Kidney (tissue), 14 donors: Measurements from ENCODE around the gene ACKR3. TPM values are rescaled to one million over a fixed set of nuclear protein-coding genes. Genes with fewer than 3 reads are reported as not detected.

ENCODE experiments used
- DNase-seq, 5 donors: peaks; one replicate each; pipeline ENCODE4 v3.0.0-alpha.2; 2013 to 2020
- FAIRE-seq: peaks from 2 replicates; lab custom pipeline; 2012; peaks lifted over from hg19 to GRCh38; lab: Jason Lieb, UNC
- H3K27ac ChIP-seq, 2 donors: one replicate each; pipeline ENCODE4 v1.7.0; 2013; ENCODE audit warnings: low read depth in 2 of 2, low read length in 2 of 2, inconsistent platforms in 1 of 2
- H3K27me3 ChIP-seq: one replicate; pipeline ENCODE4 v1.7.1; 2013; ENCODE audit warnings: low read length, inconsistent platforms; ENCODE audit not compliant: control insufficient read depth, insufficient read depth
- H3K36me3 ChIP-seq, 3 donors: one replicate each; pipeline versions ENCODE4 v1.7.0 to v1.7.1; 2013; ENCODE audit warnings: low read length in 3 of 3, control low read depth in 1 of 3, inconsistent platforms in 1 of 3; ENCODE audit not compliant: insufficient read depth in 3 of 3, control insufficient read depth in 2 of 3
- H3K4me1 ChIP-seq, 3 donors: one replicate each; pipeline versions ENCODE4 v1.7.0 to v1.7.1; 2013; ENCODE audit warnings: low read length in 3 of 3, inconsistent platforms in 1 of 3, low read depth in 1 of 3; ENCODE audit not compliant: control insufficient read depth in 2 of 3, insufficient read depth in 2 of 3
- H3K4me3 ChIP-seq, 3 donors: one replicate each; pipeline versions ENCODE4 v1.7.0 to v1.8.1; 2013; ENCODE audit warnings: low read length in 3 of 3, control low read depth in 1 of 3, inconsistent platforms in 1 of 3
- H3K9ac ChIP-seq, 3 donors: one replicate each; pipeline versions ENCODE4 v1.7.0 to v1.7.1; 2013; ENCODE audit warnings: low read length in 3 of 3, control low read depth in 1 of 3, inconsistent platforms in 1 of 3
- H3K9me3 ChIP-seq, 3 donors: one replicate each; pipeline versions ENCODE4 v1.7.0 to v1.7.1; 2013; ENCODE audit warnings: low read length in 3 of 3, control low read depth in 1 of 3, inconsistent platforms in 1 of 3; ENCODE audit not compliant: control insufficient read depth in 2 of 3, insufficient read depth in 1 of 3
- intact Hi-C: fragments of 100-400 bp; cut with DNase I; formaldehyde crosslinking; loops from one replicate; pipeline ENCODE4 v1.11.1; 2022
- polyA plus RNA-seq: library from polyadenylated mRNA; stranded (reverse); fragments of 350-450 nt; fragmentation: Illumina TruSeq; extraction: RNeasy Lipid Tissue Mini Kit (QIAGEN cat#74804); gene quantifications from one replicate; pipeline ENCODE4 v1.2.3, GENCODE V29; 2014; ENCODE audit warnings: low read depth, low replicate concordance; ENCODE audit not compliant: insufficient read depth
- total RNA-seq: library from RNA; stranded (reverse); fragmentation: NEBNext Ultra II Directional; extraction: Animal tissue kit (Norgen Biotek cat#: 25700); gene quantifications from one replicate; pipeline ENCODE4 v1.2.1, GENCODE V29; 2021
- TF ChIP-seq, protein P1 (sequence below): IDR thresholded peaks from 3 replicates; pipeline ENCODE4 v1.5.1; 2012; ENCODE audit warnings: mild to moderate bottlenecking, moderate library complexity, borderline replicate concordance; ENCODE audit not compliant: insufficient read depth; ENCODE audit errors: extremely low read depth
- donor health status: control.
- donor health status: control.
- donor health status: control.
- donor health status: control.
- donor health status: control.
- donor health status: DM: yes; HTN: yes; CAD: no.
- donor health status: Normal renal cell carcinoma (clear cell type).

ACKR3 gene
- total and polyA plus RNA-seq, 2 donors from 2014 or later, result 6.9 to 8.7 TPM

DNA sequence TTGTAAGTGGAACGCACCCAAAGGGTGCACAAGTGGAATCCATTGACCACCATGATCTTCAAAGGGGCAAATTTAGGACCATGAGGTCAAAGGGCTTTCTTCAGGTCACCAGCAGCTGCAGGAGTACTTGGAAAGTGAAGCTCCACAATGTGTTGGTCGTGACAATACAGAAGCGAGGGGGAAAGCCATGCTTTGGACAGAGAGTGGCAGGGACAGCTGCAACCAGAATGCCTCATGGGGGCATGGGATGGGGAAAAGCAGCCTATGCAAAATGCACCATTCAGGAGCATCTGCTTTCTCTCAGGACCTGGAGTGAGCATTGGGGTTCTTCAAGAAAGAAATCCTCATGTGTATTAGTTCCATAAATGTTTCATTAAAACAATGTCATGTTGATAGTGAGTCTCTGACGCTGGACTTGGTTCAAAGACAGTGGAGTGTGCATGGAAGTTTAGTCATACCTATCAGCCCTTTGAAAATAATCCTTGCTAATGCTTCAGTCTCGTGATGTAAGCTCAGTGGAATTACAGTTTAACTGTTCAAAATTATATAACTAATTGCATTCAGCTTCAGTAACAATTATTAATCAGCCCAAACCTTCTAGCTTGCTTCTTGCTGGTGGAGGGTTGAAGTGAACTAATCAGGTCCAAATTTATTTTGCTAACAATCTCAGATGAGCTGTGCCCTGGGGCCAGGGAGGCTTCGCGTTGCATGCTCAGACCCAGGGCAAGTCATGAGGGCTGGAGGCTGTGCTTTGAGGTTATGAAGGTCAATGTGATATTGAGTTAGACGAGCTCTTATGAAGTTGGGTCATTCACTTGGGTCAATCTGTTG is 41.6 kb downstream of the ACKR3 start:
- Histone ChIP-seq H3K9me3 (no peaks in the 10 kb centered on the region), H3K9ac (no peak overlapping the region), H3K4me3 (no peak overlapping the region), H3K27ac (no peak overlapping the region), H3K27me3 (no peaks in the 10 kb centered on the region), H3K36me3 (no peaks in the 10 kb centered on the region), H3K4me1 (no peaks in the 10 kb centered on the region)
- FAIRE-seq (no peak), DNase-seq (no peak)
- intact Hi-C loops, result no loop called here
- TF ChIP-seq, protein P1, sequence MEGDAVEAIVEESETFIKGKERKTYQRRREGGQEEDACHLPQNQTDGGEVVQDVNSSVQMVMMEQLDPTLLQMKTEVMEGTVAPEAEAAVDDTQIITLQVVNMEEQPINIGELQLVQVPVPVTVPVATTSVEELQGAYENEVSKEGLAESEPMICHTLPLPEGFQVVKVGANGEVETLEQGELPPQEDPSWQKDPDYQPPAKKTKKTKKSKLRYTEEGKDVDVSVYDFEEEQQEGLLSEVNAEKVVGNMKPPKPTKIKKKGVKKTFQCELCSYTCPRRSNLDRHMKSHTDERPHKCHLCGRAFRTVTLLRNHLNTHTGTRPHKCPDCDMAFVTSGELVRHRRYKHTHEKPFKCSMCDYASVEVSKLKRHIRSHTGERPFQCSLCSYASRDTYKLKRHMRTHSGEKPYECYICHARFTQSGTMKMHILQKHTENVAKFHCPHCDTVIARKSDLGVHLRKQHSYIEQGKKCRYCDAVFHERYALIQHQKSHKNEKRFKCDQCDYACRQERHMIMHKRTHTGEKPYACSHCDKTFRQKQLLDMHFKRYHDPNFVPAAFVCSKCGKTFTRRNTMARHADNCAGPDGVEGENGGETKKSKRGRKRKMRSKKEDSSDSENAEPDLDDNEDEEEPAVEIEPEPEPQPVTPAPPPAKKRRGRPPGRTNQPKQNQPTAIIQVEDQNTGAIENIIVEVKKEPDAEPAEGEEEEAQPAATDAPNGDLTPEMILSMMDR, result no peak

DNA sequence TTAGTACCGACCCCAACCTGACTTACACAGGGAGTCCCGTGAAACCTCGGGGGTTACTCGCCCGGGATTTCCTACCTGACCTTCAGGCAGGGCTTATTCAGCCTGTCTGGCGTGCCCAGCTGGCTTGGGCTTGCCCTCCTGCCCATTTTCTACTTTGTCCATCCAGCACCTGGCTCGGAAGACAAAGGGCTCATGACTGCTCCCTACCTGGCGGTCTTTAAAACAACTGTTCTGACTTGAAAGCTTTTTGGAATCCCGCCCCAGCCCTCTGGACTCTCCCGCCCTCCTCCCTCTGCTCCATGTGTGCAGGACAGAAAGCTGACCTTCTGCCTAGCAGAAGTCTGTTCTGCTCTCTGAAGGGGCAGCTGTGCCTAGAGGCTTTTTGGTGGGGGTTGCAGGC is 43.1 kb downstream of the ACKR3 start:
- H3K27ac ChIP-seq, result no peak overlapping the region
- no peak overlapping the region for H3K4me3 ChIP-seq
- FAIRE-seq (no peak), DNase-seq (no peak)
- no peaks in the 10 kb centered on the region for H3K36me3 ChIP-seq
- TF ChIP-seq, protein P1, result no peak
- intact Hi-C loops, result no loop called here
- no peaks in the 10 kb centered on the region for H3K9me3 ChIP-seq
- no peak overlapping the region for H3K9ac ChIP-seq
- no peaks in the 10 kb centered on the region for H3K4me1 ChIP-seq
- no peaks in the 10 kb centered on the region for H3K27me3 ChIP-seq

DNA sequence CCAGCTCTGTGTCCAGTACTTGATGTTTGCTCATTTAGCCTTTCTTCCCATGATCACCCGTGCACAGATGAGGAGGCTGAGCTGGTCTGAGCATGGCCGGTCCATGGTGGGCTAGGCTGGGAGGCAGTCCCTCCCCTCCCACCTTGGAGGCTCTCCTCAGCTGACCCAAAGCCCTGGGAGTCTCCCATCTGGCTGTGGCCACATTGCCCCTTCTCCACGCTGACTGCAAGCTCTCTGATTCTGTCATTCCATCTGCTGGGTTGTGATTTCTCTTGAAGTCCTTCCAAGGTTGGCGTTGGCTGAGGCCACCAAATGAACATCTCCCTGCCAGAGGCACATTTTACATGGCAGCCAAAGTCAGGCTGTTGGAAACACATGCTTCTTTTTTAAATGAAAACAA is 44.0 kb downstream of the ACKR3 start:
- Histone ChIP-seq H3K9ac (no peak overlapping the region), H3K4me1 (no peaks in the 10 kb centered on the region), H3K4me3 (no peak overlapping the region), H3K9me3 (no peaks in the 10 kb centered on the region), H3K27me3 (no peaks in the 10 kb centered on the region), H3K27ac (no peak overlapping the region), H3K36me3 (no peaks in the 10 kb centered on the region)
- TF ChIP-seq, protein P1, result no peak
- FAIRE-seq, result no peak
- intact Hi-C loops, result no loop called here
- DNase-seq, result no peak
